Measurements from ENCODE around the gene LCN10.
"Not testable (repeated sequence)": the region's sequence is repeated elsewhere in the genome, so short reads cannot be mapped to it uniquely, and the experiment has no call there.

The LCN10 gene

GRCh38 chr9:136773386-136774044 lies 30.8 kb upstream of the LCN10 start:
- DNase-seq (ENCODE audit: extremely low read depth in 1 of 2, low read depth in 1 of 2): peak in 1 of 2 donors; percentile 29

GRCh38 chr9:136771907-136772415 lies 29.2 kb upstream of the LCN10 start:
- DNase-seq (ENCODE audit: extremely low read depth in 1 of 2, low read depth in 1 of 2): no peak

DNA sequence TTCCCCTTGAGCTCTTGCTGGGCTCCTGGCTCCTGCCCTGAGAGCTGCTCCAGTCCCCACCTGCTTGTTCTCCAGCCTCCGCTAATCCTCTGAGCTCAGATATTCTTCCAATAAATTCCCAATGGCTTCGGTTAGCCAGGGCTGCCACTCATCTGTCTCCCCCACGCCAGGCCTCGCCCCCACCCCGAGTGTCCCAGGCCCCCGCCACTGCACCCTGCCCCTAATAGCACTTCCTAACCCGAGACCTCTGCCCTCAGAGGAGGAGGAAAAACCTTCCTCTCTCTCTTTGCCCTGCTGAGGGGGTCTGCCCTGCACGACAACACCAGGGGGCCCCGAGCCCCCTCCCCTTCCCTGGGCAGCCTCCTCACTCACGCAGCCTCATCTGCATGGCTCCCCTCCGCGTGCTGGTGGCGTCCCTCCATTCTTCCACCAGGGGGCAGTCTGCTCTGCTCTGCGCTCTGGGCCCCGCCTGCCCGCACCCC lies 27.0 kb upstream of the LCN10 start:
- DNase-seq (ENCODE audit: extremely low read depth in 1 of 2, low read depth in 1 of 2): no peak

- peak in 1 of 2 donors; percentile 28 for DNase-seq (ENCODE audit: extremely low read depth in 1 of 2, low read depth in 1 of 2)
Measured at GRCh38 chr9:136766410-136767120, 23.8 kb upstream of the LCN10 start.

DNA sequence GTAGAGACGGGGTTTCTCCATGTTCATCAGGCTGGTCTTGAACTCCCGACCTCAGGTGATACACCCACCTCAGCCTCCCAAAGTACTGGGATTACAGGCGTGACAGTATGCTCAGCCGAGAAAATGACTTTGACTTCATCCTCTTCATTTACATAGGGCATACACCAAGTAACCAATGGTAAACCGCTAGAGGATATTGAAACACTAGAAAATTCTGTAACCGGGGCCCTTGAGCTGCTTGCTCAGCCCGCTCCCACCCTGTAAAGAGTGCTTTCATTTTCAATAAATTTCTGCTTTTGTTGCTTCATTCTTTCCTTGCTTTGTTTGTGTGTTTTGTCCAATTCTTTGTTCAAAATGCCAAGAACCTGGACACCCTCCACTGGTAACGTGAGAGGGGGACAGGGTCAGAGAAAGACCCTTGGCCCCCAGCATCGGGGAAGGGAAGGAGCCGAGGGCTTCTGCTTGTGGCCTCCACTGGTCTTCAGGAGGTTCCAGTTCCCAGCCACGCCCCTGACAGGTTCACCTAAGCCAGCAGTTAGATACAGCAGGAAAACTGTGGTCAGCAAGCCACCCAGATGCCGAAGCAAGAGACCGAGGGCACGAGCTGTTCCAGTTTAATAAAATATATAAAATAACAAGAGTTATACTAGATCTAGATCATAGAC lies 23.1 kb upstream of the LCN10 start:
- not testable (repeated sequence) for DNase-seq (ENCODE audit: extremely low read depth in 1 of 2, low read depth in 1 of 2)

GRCh38 chr9:136765041-136765440 lies 22.3 kb upstream of the LCN10 start:
- no peak for DNase-seq (ENCODE audit: extremely low read depth in 1 of 2, low read depth in 1 of 2)

GRCh38 chr9:136764301-136764891 lies 21.7 kb upstream of the LCN10 start, which contains the start of gene LCN15:
Gene LCN15 (minus strand): TSS chr9:136764518. CDS start chr9:136764488, 30 bp downstream.
- DNase-seq (ENCODE audit: extremely low read depth in 1 of 2, low read depth in 1 of 2): no peak

GRCh38 chr9:136763649-136764035 lies 20.9 kb upstream of the LCN10 start:
- no peak for DNase-seq (ENCODE audit: extremely low read depth in 1 of 2, low read depth in 1 of 2)

- peak in 1 of 2 donors; percentile 43 for DNase-seq (ENCODE audit: extremely low read depth in 1 of 2, low read depth in 1 of 2)
Measured at GRCh38 chr9:136762915-136763648, 20.3 kb upstream of the LCN10 start.

DNA sequence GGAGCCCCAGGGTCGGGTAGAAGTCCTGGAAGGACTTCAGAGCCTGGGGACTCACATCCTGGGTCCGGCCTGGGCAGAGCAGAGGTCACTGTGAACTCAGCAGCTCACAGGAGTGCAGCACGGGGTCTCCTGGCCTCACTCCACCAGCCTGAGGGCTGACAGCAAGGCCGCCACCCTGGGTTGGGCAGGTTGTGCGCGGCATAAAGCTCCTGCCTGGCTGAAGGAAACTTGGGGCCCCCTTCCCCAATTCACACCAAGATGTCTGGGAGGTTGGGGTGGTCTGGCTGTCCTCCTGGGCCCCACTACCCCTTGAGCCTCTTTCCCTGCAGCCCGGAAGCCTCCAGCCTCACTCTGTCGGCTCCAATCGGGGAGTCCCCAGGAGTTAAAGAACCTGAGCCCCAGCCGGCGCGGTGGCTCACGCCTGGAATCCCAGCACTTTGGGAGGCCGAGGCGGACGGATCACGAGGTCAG lies 19.5 kb upstream of the LCN10 start:
- no peak for DNase-seq (ENCODE audit: extremely low read depth in 1 of 2, low read depth in 1 of 2)

DNA sequence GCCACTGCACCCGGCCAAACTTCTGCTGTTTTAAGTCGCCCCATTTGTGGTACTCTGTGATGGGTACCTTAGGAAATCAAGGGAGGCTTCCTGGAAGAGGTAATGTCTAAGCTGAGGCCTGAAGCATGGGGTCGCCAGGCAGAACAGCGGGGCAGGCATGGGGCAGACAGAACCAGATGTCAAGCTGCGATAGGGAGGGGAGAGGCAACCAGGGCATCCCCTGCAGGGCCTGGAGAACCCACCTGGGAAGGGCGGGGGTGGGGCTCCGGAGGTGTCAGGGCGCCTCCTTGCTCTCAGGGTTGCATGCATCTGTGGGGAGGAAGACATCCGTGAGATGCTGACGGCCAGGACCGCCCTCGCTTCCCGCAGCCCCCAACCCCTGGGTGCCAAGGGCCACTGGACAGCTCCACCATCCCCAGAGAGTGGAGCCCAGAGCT lies 18.8 kb upstream of the LCN10 start:
- no peak for DNase-seq (ENCODE audit: extremely low read depth in 1 of 2, low read depth in 1 of 2)

- not testable (repeated sequence) for DNase-seq (ENCODE audit: extremely low read depth in 1 of 2, low read depth in 1 of 2)
Measured at GRCh38 chr9:136760834-136761544, 18.2 kb upstream of the LCN10 start.

GRCh38 chr9:136760424-136760823 lies 17.7 kb upstream of the LCN10 start:
- DNase-seq (ENCODE audit: extremely low read depth in 1 of 2, low read depth in 1 of 2): no peak

DNA sequence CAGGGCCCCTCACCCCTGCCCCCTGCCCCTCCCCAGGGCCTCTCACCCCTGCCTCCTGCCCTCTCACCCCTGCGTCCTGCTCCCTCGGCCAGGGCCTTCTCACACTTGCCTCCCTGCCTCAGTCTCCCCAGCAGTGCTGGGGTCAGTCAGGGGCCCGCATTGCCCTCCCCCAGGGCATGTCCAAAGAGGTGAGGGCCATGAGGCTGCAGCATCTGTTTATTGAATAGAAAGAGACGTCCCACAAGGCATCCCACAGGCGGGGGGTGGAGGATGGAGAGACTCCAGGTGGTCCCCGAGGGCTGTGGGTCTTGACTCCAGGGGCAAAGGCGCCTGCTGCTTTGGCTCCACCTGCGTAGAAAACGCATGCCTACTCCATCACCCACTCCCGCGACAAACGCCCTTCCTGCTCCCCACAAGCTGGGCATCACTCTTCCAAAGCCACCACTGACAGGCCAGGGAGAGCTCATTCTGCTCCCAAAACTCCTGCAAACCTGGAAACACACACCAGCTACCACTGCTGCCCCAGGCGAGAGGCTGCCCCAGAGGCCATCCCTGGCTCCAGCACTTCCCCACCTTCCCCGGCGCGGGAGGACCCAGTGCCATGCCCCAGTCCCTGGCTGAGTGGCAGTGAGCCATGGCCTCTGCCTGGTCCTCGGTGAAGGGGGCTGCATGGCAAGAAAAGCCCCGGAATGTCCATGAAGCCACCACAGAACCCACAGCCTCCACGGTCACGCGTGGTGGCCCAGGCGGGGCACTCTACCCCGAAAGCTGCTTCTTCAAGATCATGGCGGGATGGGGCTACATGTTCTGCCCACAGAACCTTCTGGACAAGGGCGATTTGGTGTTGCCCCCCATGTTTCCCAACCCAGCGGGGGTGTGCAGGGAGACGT lies 16.9 kb upstream of the LCN10 start:
- DNase-seq (ENCODE audit: extremely low read depth in 1 of 2, low read depth in 1 of 2): no peak

DNA sequence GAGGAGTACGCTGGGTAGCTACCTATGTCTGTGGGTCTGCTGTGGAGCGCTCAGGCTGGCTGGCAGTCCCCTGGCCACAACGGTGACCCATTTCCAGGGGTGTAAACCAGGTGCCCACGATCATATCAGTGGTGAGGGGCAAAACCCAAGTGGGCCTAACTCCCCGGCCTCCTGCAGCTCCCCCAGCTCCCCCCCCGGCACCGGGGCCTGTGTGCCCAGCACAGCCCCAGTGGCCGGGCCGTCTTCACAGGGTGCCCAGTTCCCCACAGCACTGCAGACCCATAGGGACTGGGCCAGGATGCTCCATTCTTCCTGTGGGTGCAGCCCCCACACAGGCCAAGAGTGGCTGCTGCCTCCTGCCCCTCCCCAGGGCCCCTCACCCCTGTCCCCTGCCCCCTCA lies 16.3 kb upstream of the LCN10 start:
- DNase-seq (ENCODE audit: extremely low read depth in 1 of 2, low read depth in 1 of 2): no peak

GRCh38 chr9:136757751-136758140 lies 15.0 kb upstream of the LCN10 start:
- DNase-seq (ENCODE audit: extremely low read depth in 1 of 2, low read depth in 1 of 2): no peak

DNA sequence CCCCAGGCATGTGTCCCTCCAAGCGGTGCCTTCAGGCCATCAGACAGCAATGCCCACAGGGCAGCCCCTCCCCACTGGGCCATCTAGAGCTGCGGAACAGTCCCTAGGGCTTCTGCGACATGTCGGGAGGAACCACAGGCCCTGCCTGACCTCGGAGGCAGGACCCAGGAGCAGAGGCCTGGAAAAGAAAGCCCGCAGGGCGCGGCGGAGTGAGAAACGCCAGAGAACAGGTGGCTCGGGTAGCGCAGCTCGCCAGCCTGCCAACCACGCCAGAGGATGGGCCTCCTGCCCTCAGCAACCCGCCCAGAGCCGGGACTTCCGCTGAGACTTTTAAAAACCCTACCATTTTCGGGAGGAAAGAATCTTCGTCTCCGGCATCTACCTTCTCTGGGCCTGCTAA lies 14.6 kb upstream of the LCN10 start:
- no peak for DNase-seq (ENCODE audit: extremely low read depth in 1 of 2, low read depth in 1 of 2)

- no peak for DNase-seq (ENCODE audit: extremely low read depth in 1 of 2, low read depth in 1 of 2)
Measured at GRCh38 chr9:136756836-136757235, 14.1 kb upstream of the LCN10 start.

- DNase-seq (ENCODE audit: extremely low read depth in 1 of 2, low read depth in 1 of 2): no peak
Measured at GRCh38 chr9:136756134-136756438, 13.3 kb upstream of the LCN10 start.

All from stimulated activated CD8-positive, alpha-beta memory T cell treated with anti-CD3 and anti-CD28 coated beads, Interleukin-7, amount 100 ng/mL, for 48 hours (primary cell).